T-helper 17 cell (primary cell): ENCODE measurements around the gene TEX35. TPM values are rescaled to one million over a fixed set of nuclear protein-coding genes. Genes with fewer than 3 reads are reported as not detected.

Experiments used
- ATAC-seq: fragments of 150-1000 bp; cut with Tn5 transposase; 2 replicates; pipeline ENCODE4 v1.10.0; 2021; ENCODE audit warnings: mild to moderate bottlenecking, moderate library complexity
- DNase-seq, 3 donors: peaks; one replicate each; pipeline versions ENCODE4 v3.0.0 to v3.0.0-alpha.2; 2020 to 2021
- H3K9me3 ChIP-seq: one replicate; pipeline ENCODE4 v1.7.0; 2013; ENCODE audit warnings: low read length, mild to moderate bottlenecking; ENCODE audit not compliant: control insufficient read depth, poor library complexity, severe bottlenecking
- H3K27ac Mint-ChIP-seq: one replicate; pipeline ENCODE4 v1.8.0; 2022; ENCODE audit warnings: mild to moderate bottlenecking, moderate library complexity, mixed read lengths
- H3K27me3 Mint-ChIP-seq: one replicate; pipeline ENCODE4 v1.8.0; 2022; ENCODE audit warnings: mixed read lengths
- H3K36me3 Mint-ChIP-seq: one replicate; pipeline ENCODE4 v1.8.0; 2022; ENCODE audit warnings: low read depth, mixed read lengths
- H3K4me1 Mint-ChIP-seq: one replicate; pipeline ENCODE4 v1.8.0; 2022; ENCODE audit warnings: mild to moderate bottlenecking, mixed read lengths
- H3K4me3 Mint-ChIP-seq: one replicate; pipeline ENCODE4 v1.8.0; 2022; ENCODE audit warnings: mild to moderate bottlenecking, moderate library complexity, mixed read lengths
- total RNA-seq, 4 donors: library from RNA in 2 of 4; stranded (reverse) in 2 of 4; gene quantifications; one replicate each; pipeline ENCODE4 v1.2.3 and lab custom pipeline; 2022 to 2026

Gene TEX35
- not detected for total RNA-seq
- total RNA-seq (lab: John Stamatoyannopoulos, UW) = 0 reads per million in 2 donors

DNA sequence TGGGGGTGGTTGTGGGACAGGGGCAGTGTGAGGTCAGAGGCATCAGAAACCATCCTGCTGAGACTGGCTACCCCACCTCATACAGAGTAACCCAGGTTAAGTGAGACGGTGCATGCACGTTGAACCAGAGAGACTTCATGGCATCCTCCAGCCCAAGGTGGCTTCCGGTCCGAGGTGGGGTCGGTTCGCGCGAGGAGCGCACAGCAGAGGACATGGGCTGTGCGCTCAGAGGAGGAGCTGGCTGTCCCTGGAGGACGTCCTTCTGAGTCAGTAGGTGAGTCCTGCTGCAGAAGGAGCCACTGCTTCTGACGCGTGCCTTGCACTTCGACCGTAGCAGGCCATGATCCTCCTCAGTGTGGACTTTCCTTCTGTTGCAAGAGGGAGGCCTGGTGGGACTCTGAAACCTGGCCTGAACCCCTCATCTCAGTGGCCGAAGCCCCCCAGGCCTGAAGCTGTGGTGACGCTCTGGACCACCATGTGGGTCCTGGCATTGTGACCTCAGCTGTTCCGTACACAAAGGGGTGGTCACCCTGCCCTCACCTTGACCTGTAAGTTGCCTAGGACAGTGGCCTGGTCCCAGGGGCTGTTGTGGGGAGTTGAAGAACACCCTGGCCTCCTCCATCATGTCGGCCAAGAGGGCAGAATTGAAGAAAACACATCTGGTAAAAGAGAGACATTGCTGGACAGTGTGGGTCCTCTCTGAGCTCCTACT is at the start of gene TEX35:
Gene TEX35, plus strand, starts transcription at position 544 of the 712 bp plus-strand sequence. Its CDS starts 80 bp downstream, at position 624.
- Mint-ChIP-seq H3K4me1 (no peaks in the 10 kb centered on the region), H3K36me3 (no peaks in the 10 kb centered on the region), H3K27me3 (peaks cover 12% of the 10 kb centered on the region), H3K4me3 (no peak within 1 kb of the TSS), H3K27ac (no peak within 1 kb of the TSS)
- H3K9me3 ChIP-seq = no peaks in the 10 kb centered on the region
- DNase-seq (no peak), ATAC-seq (no peak)

DNA sequence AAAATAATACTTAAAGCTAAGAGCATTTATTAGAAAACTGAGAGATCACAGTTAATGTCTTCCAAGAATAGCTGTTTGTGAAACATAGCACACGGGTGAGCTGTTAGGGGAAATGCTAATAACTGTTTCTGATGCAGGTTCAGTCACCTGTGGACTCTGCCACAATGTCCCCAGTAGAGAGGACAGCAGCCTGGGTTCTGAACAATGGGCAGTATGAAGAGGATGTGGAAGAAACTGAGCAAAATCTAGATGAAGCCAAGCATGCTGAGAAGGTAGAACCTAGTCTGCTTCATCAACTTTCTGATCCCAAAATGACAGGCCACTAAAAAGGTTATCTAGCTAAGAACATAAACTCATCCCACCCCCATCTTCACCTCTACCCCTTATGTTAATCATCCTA is 48.8 kb upstream of the TEX35 start:
- H3K4me1 Mint-ChIP-seq = no peaks in the 10 kb centered on the region
- no peaks in the 10 kb centered on the region for H3K36me3 Mint-ChIP-seq
- H3K4me3 Mint-ChIP-seq = no peak overlapping the region
- H3K27me3 Mint-ChIP-seq = peaks cover 28% of the 10 kb centered on the region
- H3K9me3 ChIP-seq = no peaks in the 10 kb centered on the region
- no peak for DNase-seq
- no peak for ATAC-seq
- H3K27ac Mint-ChIP-seq = no peak overlapping the region

GRCh38 chr1:178464566-178464965 is 48.3 kb upstream of the TEX35 start:
- Mint-ChIP-seq H3K4me3 (no peak overlapping the region), H3K4me1 (no peaks in the 10 kb centered on the region), H3K36me3 (no peaks in the 10 kb centered on the region), H3K27me3 (peaks cover 28% of the 10 kb centered on the region), H3K27ac (no peak overlapping the region)
- H3K9me3 ChIP-seq = no peaks in the 10 kb centered on the region
- no peak for ATAC-seq
- DNase-seq = no peak

DNA sequence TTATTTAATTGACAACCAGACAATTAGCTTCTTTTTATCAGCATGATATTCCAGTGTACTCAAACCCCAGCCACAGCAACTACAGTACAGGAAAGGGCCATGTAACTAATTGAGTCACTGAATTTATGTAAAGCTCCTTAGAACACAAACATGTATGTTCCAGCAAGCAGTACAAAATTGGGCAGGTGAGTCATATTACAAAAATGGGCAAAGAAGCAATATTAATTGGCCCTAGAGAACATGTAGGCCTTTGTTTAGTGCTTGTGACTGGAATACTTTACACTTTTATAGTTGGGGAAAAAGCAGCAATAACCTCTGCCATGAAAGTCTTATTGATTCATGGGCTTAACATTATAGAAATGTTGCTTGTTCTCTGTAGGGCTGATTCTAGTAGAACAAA is 47.9 kb upstream of the TEX35 start:
- Mint-ChIP-seq H3K36me3 (no peaks in the 10 kb centered on the region), H3K27me3 (peaks cover 29% of the 10 kb centered on the region), H3K4me1 (no peaks in the 10 kb centered on the region), H3K4me3 (no peak overlapping the region), H3K27ac (no peak overlapping the region)
- ATAC-seq (no peak), DNase-seq (no peak)
- H3K9me3 ChIP-seq = no peaks in the 10 kb centered on the region

GRCh38 chr1:178467837-178468236 is 45.1 kb upstream of the TEX35 start:
- Mint-ChIP-seq H3K27ac (no peak overlapping the region), H3K27me3 (peaks cover 42% of the 10 kb centered on the region), H3K4me1 (peaks cover 2% of the 10 kb centered on the region), H3K4me3 (no peak overlapping the region), H3K36me3 (no peaks in the 10 kb centered on the region)
- H3K9me3 ChIP-seq = no peaks in the 10 kb centered on the region
- ATAC-seq (no peak), DNase-seq (no peak)

GRCh38 chr1:178470411-178470960 is 42.4 kb upstream of the TEX35 start:
- H3K4me1 Mint-ChIP-seq = peaks cover 2% of the 10 kb centered on the region
- DNase-seq (no peak), ATAC-seq (no peak)
- H3K4me3 Mint-ChIP-seq = no peak overlapping the region
- no peaks in the 10 kb centered on the region for H3K36me3 Mint-ChIP-seq
- no peaks in the 10 kb centered on the region for H3K9me3 ChIP-seq
- H3K27ac Mint-ChIP-seq = no peak overlapping the region
- H3K27me3 Mint-ChIP-seq = peaks cover 55% of the 10 kb centered on the region

- H3K27me3 Mint-ChIP-seq = peaks cover 48% of the 10 kb centered on the region
- H3K4me3 Mint-ChIP-seq = no peak overlapping the region
- no peaks in the 10 kb centered on the region for H3K9me3 ChIP-seq
- no peak overlapping the region for H3K27ac Mint-ChIP-seq
- ATAC-seq (no peak), DNase-seq (no peak)
- no peaks in the 10 kb centered on the region for H3K36me3 Mint-ChIP-seq
- peaks cover 2% of the 10 kb centered on the region for H3K4me1 Mint-ChIP-seq
Measured at GRCh38 chr1:178472531-178472930, 40.4 kb upstream of the TEX35 start.

DNA sequence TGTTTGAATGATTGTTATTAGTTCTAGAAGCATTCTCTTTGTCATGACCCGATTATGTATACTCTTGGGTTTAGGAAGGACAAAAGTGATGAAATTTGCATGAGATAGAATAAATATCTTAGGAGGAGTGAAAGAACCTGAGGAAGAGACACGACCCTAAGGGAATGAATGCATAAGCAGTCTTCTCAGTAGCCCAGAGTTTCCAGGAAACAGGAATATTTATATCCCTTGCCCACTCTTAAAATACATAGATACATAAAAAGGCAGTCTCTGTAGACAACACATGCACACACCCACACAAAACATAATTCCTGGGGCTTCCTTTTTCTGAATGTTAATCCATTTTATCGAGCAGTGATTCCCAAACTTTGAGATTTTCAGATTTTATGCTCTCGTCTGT is 35.5 kb upstream of the TEX35 start:
- no peaks in the 10 kb centered on the region for H3K9me3 ChIP-seq
- DNase-seq (no peak), ATAC-seq (no peak)
- no peaks in the 10 kb centered on the region for H3K36me3 Mint-ChIP-seq
- no peak overlapping the region for H3K27ac Mint-ChIP-seq
- H3K4me3 Mint-ChIP-seq = no peak overlapping the region
- H3K4me1 Mint-ChIP-seq = peaks cover 2% of the 10 kb centered on the region
- peaks cover 30% of the 10 kb centered on the region for H3K27me3 Mint-ChIP-seq

DNA sequence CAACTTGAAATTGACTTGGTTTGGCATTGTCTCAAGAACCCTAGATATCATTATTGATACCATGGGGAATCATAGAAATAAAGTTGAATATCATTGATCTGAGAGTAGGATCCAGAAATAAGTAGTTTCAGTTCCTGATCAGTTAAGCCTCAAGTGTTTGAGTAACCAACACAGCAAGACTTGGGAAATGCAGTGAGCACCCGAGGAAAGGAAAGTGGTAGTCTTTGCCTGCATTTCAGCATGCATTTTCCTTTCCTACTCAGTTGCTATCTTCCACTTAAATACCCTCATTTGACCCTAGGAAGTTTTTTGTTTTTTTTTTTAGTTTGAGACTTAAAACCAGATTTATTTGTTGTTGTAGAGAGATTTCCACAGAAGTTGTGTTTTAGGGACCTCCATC is 35.1 kb upstream of the TEX35 start:
- ATAC-seq (no peak), DNase-seq (no peak)
- no peak overlapping the region for H3K4me3 Mint-ChIP-seq
- peaks cover 26% of the 10 kb centered on the region for H3K27me3 Mint-ChIP-seq
- H3K9me3 ChIP-seq = no peaks in the 10 kb centered on the region
- no peaks in the 10 kb centered on the region for H3K4me1 Mint-ChIP-seq
- H3K27ac Mint-ChIP-seq = no peak overlapping the region
- H3K36me3 Mint-ChIP-seq = no peaks in the 10 kb centered on the region

- Mint-ChIP-seq H3K27me3 (peaks cover 23% of the 10 kb centered on the region), H3K4me3 (no peak overlapping the region), H3K36me3 (no peaks in the 10 kb centered on the region), H3K27ac (no peak overlapping the region), H3K4me1 (peaks cover 11% of the 10 kb centered on the region)
- no peak for DNase-seq
- ATAC-seq = no peak
- H3K9me3 ChIP-seq = no peaks in the 10 kb centered on the region
Measured at GRCh38 chr1:178483251-178483957, 29.5 kb upstream of the TEX35 start.

- DNase-seq (no peak), ATAC-seq (no peak)
- Mint-ChIP-seq H3K27me3 (peaks cover 28% of the 10 kb centered on the region), H3K4me1 (peaks cover 11% of the 10 kb centered on the region), H3K4me3 (no peak overlapping the region), H3K36me3 (no peaks in the 10 kb centered on the region), H3K27ac (no peak overlapping the region)
- no peaks in the 10 kb centered on the region for H3K9me3 ChIP-seq
Measured at GRCh38 chr1:178484698-178485225, 28.1 kb upstream of the TEX35 start.

DNA sequence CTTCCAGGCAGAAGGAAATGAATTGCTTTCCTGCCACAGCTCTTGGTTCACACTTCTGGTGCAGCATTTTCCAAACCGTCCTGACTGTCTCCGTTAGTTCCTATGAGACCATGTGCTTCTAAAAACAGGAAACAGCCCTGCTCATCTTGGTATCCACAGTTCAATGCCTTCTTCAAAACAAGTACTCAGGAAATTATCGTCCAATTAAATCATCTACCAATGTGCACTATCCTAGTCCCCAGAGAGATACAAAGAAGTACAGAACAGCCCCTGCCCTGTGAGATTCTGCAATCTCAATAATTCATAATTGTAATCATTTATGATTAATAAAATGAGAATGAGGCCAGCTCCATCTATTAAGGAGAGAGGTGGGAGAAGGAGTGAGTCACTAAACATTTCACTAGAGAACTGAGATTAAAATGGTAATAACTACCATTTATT is 27.3 kb upstream of the TEX35 start:
- Mint-ChIP-seq H3K36me3 (no peaks in the 10 kb centered on the region), H3K27ac (no peak overlapping the region), H3K4me1 (peaks cover 11% of the 10 kb centered on the region), H3K4me3 (no peak overlapping the region), H3K27me3 (peaks cover 33% of the 10 kb centered on the region)
- ATAC-seq = no peak
- no peak for DNase-seq
- no peaks in the 10 kb centered on the region for H3K9me3 ChIP-seq
